Measurements from ENCODE around the gene E2F1.

GRCh38 chr20:33733654-33734576, 47.7 kb upstream of the E2F1 start:
- no peak for TF ChIP-seq CTCF (IDR thresholded peaks at IDR 0.05)
- TF ChIP-seq POLR2A (IDR thresholded peaks at IDR 0.05): peak in 1 of 4 donors; percentile 22

All from esophagus squamous epithelium (tissue), 4 donors.